ENCODE measurements around the gene PMEPA1. TPM values are rescaled to one million over a fixed set of nuclear protein-coding genes. Genes with fewer than 3 reads are reported as not detected.

PMEPA1 gene
- total RNA-seq, 3 donors from 2014 or later (not counting 1 experiment from before 2014, with no cell fraction given) = 1.2 to 5.9 (median 2.4) TPM

DNA sequence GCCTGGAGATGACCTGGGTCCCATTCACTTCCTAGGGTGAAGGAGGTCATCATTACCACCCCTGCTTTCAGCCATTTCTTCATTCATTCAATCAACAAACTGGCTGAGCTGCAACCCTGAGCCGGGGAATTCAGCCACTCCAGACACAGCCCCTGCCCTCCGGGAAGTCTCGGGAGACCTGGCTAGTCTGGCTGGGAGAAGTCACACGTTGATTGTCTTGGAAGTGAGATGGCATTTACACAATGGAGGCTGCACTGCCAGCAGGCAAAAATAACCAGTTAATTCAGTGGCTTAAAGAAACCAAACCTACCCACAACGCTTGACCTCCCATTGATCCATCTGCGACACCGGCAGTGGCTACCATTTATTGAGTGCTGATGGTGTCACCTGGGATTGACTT, 2.0 kb upstream of the PMEPA1 start:
- H3K9me3 ChIP-seq (ENCODE audit: control insufficient read depth, insufficient read depth, low read length) = no peaks in the 10 kb centered on the region
- TF ChIP-seq, protein P1, sequence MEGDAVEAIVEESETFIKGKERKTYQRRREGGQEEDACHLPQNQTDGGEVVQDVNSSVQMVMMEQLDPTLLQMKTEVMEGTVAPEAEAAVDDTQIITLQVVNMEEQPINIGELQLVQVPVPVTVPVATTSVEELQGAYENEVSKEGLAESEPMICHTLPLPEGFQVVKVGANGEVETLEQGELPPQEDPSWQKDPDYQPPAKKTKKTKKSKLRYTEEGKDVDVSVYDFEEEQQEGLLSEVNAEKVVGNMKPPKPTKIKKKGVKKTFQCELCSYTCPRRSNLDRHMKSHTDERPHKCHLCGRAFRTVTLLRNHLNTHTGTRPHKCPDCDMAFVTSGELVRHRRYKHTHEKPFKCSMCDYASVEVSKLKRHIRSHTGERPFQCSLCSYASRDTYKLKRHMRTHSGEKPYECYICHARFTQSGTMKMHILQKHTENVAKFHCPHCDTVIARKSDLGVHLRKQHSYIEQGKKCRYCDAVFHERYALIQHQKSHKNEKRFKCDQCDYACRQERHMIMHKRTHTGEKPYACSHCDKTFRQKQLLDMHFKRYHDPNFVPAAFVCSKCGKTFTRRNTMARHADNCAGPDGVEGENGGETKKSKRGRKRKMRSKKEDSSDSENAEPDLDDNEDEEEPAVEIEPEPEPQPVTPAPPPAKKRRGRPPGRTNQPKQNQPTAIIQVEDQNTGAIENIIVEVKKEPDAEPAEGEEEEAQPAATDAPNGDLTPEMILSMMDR (IDR thresholded peaks at IDR 0.05) = no peak
- H3K27me3 Mint-ChIP-seq (ENCODE audit: low read depth in 2 of 2) = peaks cover 35 to 47% of the 10 kb centered on the region in 2 donors
- WGBS (ENCODE audit: insufficient coverage) = 98% methylated on average over 7 of the region's 7 CpGs
- ATAC-seq (no peak), DNase-seq (no peak)
- H3K36me3 ChIP-seq (ENCODE audit: control insufficient read depth, insufficient read depth, low read length) = no peaks in the 10 kb centered on the region
- intact Hi-C loops (cut with micrococcal nuclease) = loop anchor here (10.0 kb wide), 1 partner anchor 317 kb away; the partner anchor contains the start of gene RBM38
- H3K27ac ChIP-seq (ENCODE audit: low read length) = no peak overlapping the region
- no peaks in the 10 kb centered on the region for H3K9me3 Mint-ChIP-seq
- peaks cover 7% of the 10 kb centered on the region for H3K36me3 Mint-ChIP-seq
- peaks cover 6 to 15% of the 10 kb centered on the region in 2 donors for H3K4me1 Mint-ChIP-seq
- no peak overlapping the region for H3K27ac Mint-ChIP-seq
- no peak overlapping the region for H3K4me3 ChIP-seq (ENCODE audit: low read length)
- H3K4me1 ChIP-seq (ENCODE audit: control insufficient read depth, insufficient read depth, low read length) = peaks cover 15% of the 10 kb centered on the region
- no peak overlapping the region for H3K4me3 Mint-ChIP-seq
- H3K27me3 ChIP-seq (ENCODE audit: control insufficient read depth, insufficient read depth, low read length) = peaks cover 10% of the 10 kb centered on the region

DNA sequence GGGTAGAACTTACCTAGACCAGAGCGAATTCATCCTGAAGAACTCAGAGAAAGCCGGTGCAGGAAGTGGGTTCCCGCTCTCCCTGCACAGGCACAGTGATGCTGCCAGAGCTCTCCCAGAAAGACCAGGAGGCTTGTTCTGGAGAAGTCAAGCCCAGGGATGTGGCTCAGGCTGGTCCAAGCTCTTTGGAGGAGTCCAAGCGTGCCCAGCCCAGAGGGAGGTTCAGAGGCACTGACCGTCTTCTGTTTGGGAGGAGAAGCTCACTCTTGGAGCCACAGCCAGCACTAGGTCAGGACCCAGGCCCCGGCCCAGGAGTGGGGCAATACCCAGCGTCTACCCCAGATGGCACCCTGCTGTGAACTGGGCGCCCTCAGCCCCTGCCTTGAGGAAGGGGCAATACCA, 1.5 kb upstream of the PMEPA1 start:
- Mint-ChIP-seq H3K9me3 (no peaks in the 10 kb centered on the region), H3K27ac (peak overlapping the region; percentile 62 to 81)
- H3K4me3 ChIP-seq (ENCODE audit: low read length) = no peak overlapping the region

DNA sequence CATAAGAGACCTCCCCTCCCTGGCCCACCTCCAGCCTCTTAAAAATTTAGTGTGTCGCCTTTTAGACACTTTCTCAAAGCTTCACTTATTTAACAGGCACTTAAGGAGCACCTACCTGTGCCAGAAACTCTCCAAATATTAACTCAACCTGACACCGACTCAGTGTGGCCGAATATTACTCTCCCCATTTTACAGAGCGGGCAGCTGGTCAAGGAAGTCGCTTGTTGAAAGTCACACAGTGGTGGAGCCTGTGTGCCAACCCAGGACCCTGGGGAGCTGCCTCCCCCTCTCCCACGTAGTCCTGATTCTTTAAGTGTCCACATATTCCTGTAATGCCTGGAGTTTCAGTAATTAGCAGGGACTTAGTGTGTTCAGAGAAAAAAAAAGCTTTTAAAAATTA, 1.0 kb upstream of the PMEPA1 start:
- Mint-ChIP-seq H3K9me3 (no peaks in the 10 kb centered on the region), H3K27me3 (ENCODE audit: low read depth in 2 of 2) (peaks cover 34 to 46% of the 10 kb centered on the region in 2 donors), H3K4me3 (peak overlapping the region; percentile 76), H3K36me3 (peaks cover 7% of the 10 kb centered on the region), H3K4me1 (peaks cover 6 to 15% of the 10 kb centered on the region in 2 donors), H3K27ac (peak overlapping the region; percentile 62 to 81)
- intact Hi-C loops (cut with micrococcal nuclease) = loop anchor here (1.0 to 10.0 kb wide), 2 partner anchors 7 to 316 kb away; partner anchors contain the start of gene RBM38
- no peaks in the 10 kb centered on the region for H3K36me3 ChIP-seq (ENCODE audit: control insufficient read depth, insufficient read depth, low read length)
- H3K27ac ChIP-seq (ENCODE audit: low read length) = no peak overlapping the region
- peaks cover 15% of the 10 kb centered on the region for H3K4me1 ChIP-seq (ENCODE audit: control insufficient read depth, insufficient read depth, low read length)
- no peaks in the 10 kb centered on the region for H3K9me3 ChIP-seq (ENCODE audit: control insufficient read depth, insufficient read depth, low read length)
- no peak overlapping the region for H3K4me3 ChIP-seq (ENCODE audit: low read length)
- ATAC-seq (no peak), DNase-seq (no peak)
- H3K27me3 ChIP-seq (ENCODE audit: control insufficient read depth, insufficient read depth, low read length) = peaks cover 10% of the 10 kb centered on the region
- TF ChIP-seq, protein P1 (IDR thresholded peaks at IDR 0.05) = no peak
- WGBS (ENCODE audit: insufficient coverage) = 65% methylated on average over 5 of the region's 6 CpGs

More for the DNA sequence above, 1.5 kb upstream of the PMEPA1 start:
- intact Hi-C loops (cut with micrococcal nuclease) = loop anchor here (10.0 kb wide), 1 partner anchor 317 kb away; the partner anchor contains the start of gene RBM38
- ATAC-seq (no peak), DNase-seq (no peak)
- peaks cover 10% of the 10 kb centered on the region for H3K27me3 ChIP-seq (ENCODE audit: control insufficient read depth, insufficient read depth, low read length)
- H3K27me3 Mint-ChIP-seq (ENCODE audit: low read depth in 2 of 2) = peaks cover 34 to 48% of the 10 kb centered on the region in 2 donors
- TF ChIP-seq, protein P1 (IDR thresholded peaks at IDR 0.05) = no peak
- no peaks in the 10 kb centered on the region for H3K9me3 ChIP-seq (ENCODE audit: control insufficient read depth, insufficient read depth, low read length)
- peaks cover 15% of the 10 kb centered on the region for H3K4me1 ChIP-seq (ENCODE audit: control insufficient read depth, insufficient read depth, low read length)
- peaks cover 6 to 15% of the 10 kb centered on the region in 2 donors for H3K4me1 Mint-ChIP-seq
- no peaks in the 10 kb centered on the region for H3K36me3 ChIP-seq (ENCODE audit: control insufficient read depth, insufficient read depth, low read length)
- no peak overlapping the region for H3K4me3 Mint-ChIP-seq
- no peak overlapping the region for H3K27ac ChIP-seq (ENCODE audit: low read length)
- 81% methylated on average over 8 of the region's 8 CpGs for WGBS (ENCODE audit: insufficient coverage)
- H3K36me3 Mint-ChIP-seq = peaks cover 7% of the 10 kb centered on the region

All from natural killer cell (primary cell).